ENCODE results near the gene NCR3LG1.

GRCh38 chr11:17389211-17389956 lies 37.8 kb downstream of the NCR3LG1 start:
- TF ChIP-seq CTCF (IDR thresholded peaks at IDR 0.05) (peak; percentile 54 to 92 (median 63)), POLR2A (IDR thresholded peaks at IDR 0.05) (no peak)
